22Rv1 (cell line): ENCODE data around the gene EGFR.

Experiments used
- CTCF ChIP-seq: fragments of 450-650 bp; IDR thresholded peaks from 2 replicates; pipeline ENCODE4 v1.5.1; 2017; ENCODE audit warnings: mild to moderate bottlenecking
- ZFX ChIP-seq: fragments of 450-650 bp; IDR thresholded peaks from 2 replicates; pipeline ENCODE4 v1.6.1; 2017; ENCODE audit warnings: antibody characterized with exemption, borderline replicate concordance

- TF ChIP-seq CTCF (no peak), ZFX (no peak)
Measured at GRCh38 chr7:55017841-55018240, 976 bp upstream of the EGFR start.
